H1 (cell line): ENCODE measurements around the gene TCAP. TPM values are rescaled to one million over a fixed set of nuclear protein-coding genes. Genes with fewer than 3 reads are reported as not detected.

Experiments
- CTCF ChIA-PET: fragments of 300-600 bp; sonication (Branson Sonifier 250); formaldehyde crosslinking; loops from one replicate; lab custom pipeline; 2021; ENCODE audit not compliant: partially characterized antibody; lab: Charles Lee
- POLR2A ChIA-PET: fragments of 300-600 bp; sonication (Branson Sonifier 250); formaldehyde crosslinking; loops from one replicate; lab custom pipeline; 2021; ENCODE audit warnings: inconsistent platforms; ENCODE audit not compliant: partially characterized antibody; lab: Charles Lee
- DNase-seq, 2 experiments: peaks; one replicate each; pipeline versions ENCODE4 v3.0.0 to v3.0.0-alpha.2; 2010 to 2022; ENCODE audit warnings: low spot score in 2 of 2, low read depth in 1 of 2, mixed read lengths in 1 of 2
- FAIRE-seq: peaks from 2 replicates; lab custom pipeline; 2011; peaks lifted over from hg19 to GRCh38; lab: Jason Lieb, UNC
- H2AFZ ChIP-seq: 2 replicates; pipeline ENCODE4 v1.8.1; 2012; ENCODE audit warnings: low read length, inconsistent platforms
- H2AK5ac ChIP-seq: 2 replicates; pipeline ENCODE4 v1.6.1; 2013; ENCODE audit warnings: low read depth, low read length
- H2BK120ac ChIP-seq: replicated peaks from 2 replicates; pipeline ENCODE3; 2013; ENCODE audit warnings: low read depth, low read length, inconsistent platforms
- H2BK12ac ChIP-seq: 2 replicates; pipeline ENCODE4 v1.6.1; 2013; ENCODE audit warnings: low read depth, low read length
- H2BK15ac ChIP-seq: 2 replicates; pipeline ENCODE4 v1.6.1; 2013; ENCODE audit warnings: low read length
- H2BK20ac ChIP-seq: 2 replicates; pipeline ENCODE4 v1.6.1; 2013; ENCODE audit warnings: low read length
- H2BK5ac ChIP-seq: 2 replicates; pipeline ENCODE4 v1.6.1; 2013; ENCODE audit warnings: low read depth, low read length
- H3K14ac ChIP-seq: 2 replicates; pipeline ENCODE4 v1.6.1; 2013; ENCODE audit warnings: inconsistent platforms; ENCODE audit not compliant: insufficient read length
- H3K18ac ChIP-seq: 2 replicates; pipeline ENCODE4 v1.6.1; 2013; ENCODE audit warnings: low read length; ENCODE audit errors: extremely low read depth
- H3K23ac ChIP-seq: 2 replicates; pipeline ENCODE4 v1.6.1; 2013; ENCODE audit warnings: inconsistent platforms; ENCODE audit not compliant: insufficient read length
- H3K23me2 ChIP-seq: 2 replicates; pipeline ENCODE4 v1.6.1; 2013; ENCODE audit warnings: low read depth, low read length
- H3K27ac ChIP-seq: 2 replicates; pipeline ENCODE4 v1.6.1; 2011; ENCODE audit warnings: low read depth, low read length, inconsistent platforms
- H3K27me3 ChIP-seq, 4 experiments: replicated peaks in 1 of 4; 1 replicate in 1 of 4; 2 replicates in 3 of 4; pipeline versions ENCODE4 v1.6.1 to v1.8.1; 2011 to 2013; ENCODE audit warnings: low read length in 3 of 4, mild to moderate bottlenecking in 3 of 4, inconsistent platforms in 2 of 4, mixed read lengths in 2 of 4, moderate library complexity in 1 of 4; ENCODE audit not compliant: control insufficient read depth in 3 of 4, insufficient read depth in 3 of 4; ENCODE audit errors: extremely low read depth in 1 of 4
- H3K36me3 ChIP-seq, 4 experiments: 2 replicates each; pipeline versions ENCODE4 v1.6.1 to v1.8.1; 2011 to 2013; ENCODE audit warnings: mild to moderate bottlenecking in 4 of 4, low read length in 3 of 4, moderate library complexity in 2 of 4, control low read depth in 1 of 4, inconsistent platforms in 1 of 4; ENCODE audit not compliant: insufficient read depth in 4 of 4, control insufficient read depth in 2 of 4
- H3K4ac ChIP-seq: replicated peaks from 2 replicates; pipeline ENCODE3; 2013; ENCODE audit warnings: low read length, low read depth, mixed read lengths, inconsistent platforms; ENCODE audit not compliant: insufficient read length
- H3K4me1 ChIP-seq, 4 experiments: replicated peaks in 1 of 4; 1 replicate in 1 of 4; 2 replicates in 3 of 4; pipeline versions ENCODE4 v1.6.1 to v1.8.1; 2011 to 2013; ENCODE audit warnings: low read length in 3 of 4, inconsistent platforms in 2 of 4, mixed read lengths in 1 of 4; ENCODE audit not compliant: insufficient read depth in 4 of 4, control insufficient read depth in 3 of 4
- H3K4me2 ChIP-seq, 2 experiments: 2 replicates each; pipeline versions ENCODE4 v1.6.1 to v1.8.1; 2011 to 2013; ENCODE audit warnings: low read depth in 2 of 2, low read length in 2 of 2, control low read depth in 1 of 2, inconsistent platforms in 1 of 2, mild to moderate bottlenecking in 1 of 2; ENCODE audit not compliant: insufficient read depth in 1 of 2
- H3K4me3 ChIP-seq, 4 experiments: fragments of 200-600, 300-600 bp in 1 of 4; sonication (generic), shearing (Covaris generic), sonication (Bioruptor Twin) in 1 of 4; 2 replicates each; pipeline versions ENCODE4 v1.5.1 to v1.8.1; 2011 to 2016; ENCODE audit warnings: low read length in 4 of 4, low read depth in 3 of 4, control low read depth in 2 of 4, inconsistent platforms in 2 of 4, mild to moderate bottlenecking in 2 of 4, mixed read lengths in 1 of 4, moderate library complexity in 1 of 4; ENCODE audit not compliant: insufficient read depth in 2 of 4; ENCODE audit errors: extremely low read depth in 1 of 4
- H3K56ac ChIP-seq: replicated peaks from 2 replicates; pipeline ENCODE3; 2013; ENCODE audit warnings: low read depth, mild to moderate bottlenecking, mixed read lengths, low read length, inconsistent platforms; ENCODE audit not compliant: insufficient read length
- H3K79me1 ChIP-seq: 2 replicates; pipeline ENCODE4 v1.6.1; 2013; ENCODE audit warnings: low read depth, low read length, control low read depth
- H3K79me2 ChIP-seq, 2 experiments: 2 replicates each; pipeline versions ENCODE4 v1.6.1 to v1.8.1; 2012 to 2013; ENCODE audit warnings: low read length in 2 of 2, mild to moderate bottlenecking in 2 of 2, inconsistent platforms in 1 of 2; ENCODE audit not compliant: insufficient read depth in 2 of 2, control insufficient read depth in 1 of 2
- H3K9ac ChIP-seq, 4 experiments: replicated peaks in 1 of 4; 1 replicate in 1 of 4; 2 replicates in 3 of 4; pipeline versions ENCODE4 v1.6.1 to v1.8.1; 2011 to 2013; ENCODE audit warnings: low read depth in 3 of 4, low read length in 3 of 4, control low read depth in 2 of 4, mild to moderate bottlenecking in 2 of 4, moderate library complexity in 2 of 4, inconsistent platforms in 1 of 4; ENCODE audit errors: extremely low read depth in 1 of 4
- H3K9me3 ChIP-seq, 2 experiments: 2 replicates each; pipeline versions ENCODE4 v1.6.1 to v1.8.1; 2012 to 2013; ENCODE audit warnings: mild to moderate bottlenecking in 2 of 2, moderate library complexity in 2 of 2, control low read depth in 1 of 2, inconsistent platforms in 1 of 2, low read depth in 1 of 2, low read length in 1 of 2, mixed read lengths in 1 of 2; ENCODE audit not compliant: insufficient read depth in 2 of 2
- H4K20me1 ChIP-seq, 2 experiments: replicated peaks in 1 of 2; 2 replicates each; pipeline versions ENCODE3 to v1.8.1; 2011 to 2013; ENCODE audit warnings: inconsistent platforms in 2 of 2, low read length in 2 of 2, mild to moderate bottlenecking in 1 of 2; ENCODE audit not compliant: insufficient read depth in 2 of 2, control insufficient read depth in 1 of 2
- H4K5ac ChIP-seq: 2 replicates; pipeline ENCODE4 v1.6.1; 2013; ENCODE audit warnings: low read length, low read depth, mixed read lengths, inconsistent platforms; ENCODE audit not compliant: insufficient read length
- H4K8ac ChIP-seq: 2 replicates; pipeline ENCODE4 v1.8.0; 2013; ENCODE audit warnings: mild to moderate bottlenecking, moderate library complexity, low read length, inconsistent platforms; ENCODE audit not compliant: insufficient read depth; ENCODE audit errors: extremely low read depth
- H4K91ac ChIP-seq: replicated peaks from 2 replicates; pipeline ENCODE3; 2013; ENCODE audit warnings: low read length, mixed read lengths, inconsistent platforms; ENCODE audit not compliant: insufficient read length
- CHD1 ChIP-seq: IDR thresholded peaks from 2 replicates; pipeline ENCODE4 v1.6.1; 2012; ENCODE audit warnings: low read depth, low read length, improper control_type of control experiment
- GABPA ChIP-seq: IDR thresholded peaks from 2 replicates; pipeline ENCODE4 v1.6.1; 2011; ENCODE audit warnings: mild to moderate bottlenecking, low read length, moderate library complexity, borderline replicate concordance; ENCODE audit not compliant: insufficient read depth
- HDAC6 ChIP-seq: IDR thresholded peaks from one replicate; pipeline ENCODE4 v1.7.1; 2012; ENCODE audit warnings: low read depth, mild to moderate bottlenecking, inconsistent platforms, low read length, moderate library complexity
- KDM5A ChIP-seq: fragments of 200-600 bp; IDR thresholded peaks from 2 replicates; pipeline ENCODE4 v1.7.1; 2012; ENCODE audit warnings: mild to moderate bottlenecking, low read length, inconsistent platforms, mixed read lengths
- MAFK ChIP-seq: IDR thresholded peaks from 2 replicates; pipeline ENCODE4 v1.6.1; 2012; ENCODE audit warnings: low read depth, mild to moderate bottlenecking, improper control_type of control experiment, low read length
- RFX5 ChIP-seq: IDR thresholded peaks from 2 replicates; pipeline ENCODE4 v1.6.1; 2011; ENCODE audit warnings: low read depth, low read length, improper control_type of control experiment, borderline replicate concordance
- SP1 ChIP-seq: IDR thresholded peaks from 2 replicates; pipeline ENCODE4 v1.6.1; 2011; ENCODE audit warnings: low read depth, low read length
- TAF1 ChIP-seq: IDR thresholded peaks from 2 replicates; pipeline ENCODE4 v1.6.1; 2011; ENCODE audit warnings: mild to moderate bottlenecking, low read depth, low read length
- TAF7 ChIP-seq: optimal IDR thresholded peaks from 2 replicates; pipeline ENCODE3; 2011; ENCODE audit warnings: low read depth, mild to moderate bottlenecking, inconsistent platforms, low read length, moderate library complexity, borderline replicate concordance
- USF2 ChIP-seq: IDR thresholded peaks from 2 replicates; pipeline ENCODE4 v1.6.1; 2011; ENCODE audit warnings: low read length, improper control_type of control experiment
- YY1 ChIP-seq: IDR thresholded peaks from 2 replicates; pipeline ENCODE4 v1.6.1; 2011; ENCODE audit warnings: low read depth, mild to moderate bottlenecking, low read length
- WGBS, 2 experiments: shearing (Covaris generic) in 1 of 2; methylation state at CpG; one replicate each; pipeline versions ENCODE4 v1.1.6 to v1.1.7; 2013 to 2015; ENCODE audit warnings: low lambda C conversion rate in 2 of 2, mixed read lengths in 2 of 2, inconsistent platforms in 1 of 2, low coverage in 1 of 2, missing lambda C conversion rate in 1 of 2; ENCODE audit not compliant: insufficient replicate concordance in 2 of 2, insufficient coverage in 1 of 2, insufficient read length in 1 of 2; ENCODE audit errors: extremely low coverage in 1 of 2, missing lambda C conversion rate in 1 of 2; 5-methylcytosine and 5-hydroxymethylcytosine counted together
- polyA plus RNA-seq, 7 experiments: library from polyadenylated mRNA; depleted of rRNA in 3 of 7; stranded (reverse) in 5 of 7; unstranded in 2 of 7; fragments of >200 nt in 5 of 7; fragments of 200-250 nt in 2 of 7; gene quantifications; 1 replicate in 5 of 7; 2 replicates in 1 of 7; 4 replicates in 1 of 7; pipeline versions ENCODE4 v1.2.1 to v1.2.3, GENCODE V29; 2011 to 2013; ENCODE audit warnings: missing spikeins in 2 of 7, mixed read lengths in 2 of 7
- total RNA-seq: library from RNA; stranded (reverse); fragmentation: NEBNext Ultra II Directional; extraction: Animal tissue kit (Norgen Biotek cat#: 25700); gene quantifications from 2 replicates; pipeline ENCODE4 v1.2.1, GENCODE V29; 2021

The TCAP gene
- total and polyA plus RNA-seq, 2 of the 8 experiments (the other 6 are each of a cell fraction or from before 2014, with no cell fraction given): 0.82 to 1.4 TPM

- CTCF ChIA-PET: interaction anchor here (1.2 to 49.2 kb wide), 7 partner anchors 7 to 474 kb away, joined by 3 to 1885 read pairs (median 9); partner anchors contain the start of genes ERBB2, PGAP3, PNMT and PPP1R1B
- H3K79me2 ChIP-seq: peaks cover 0 to 18% of the 10 kb centered on the region in 2 experiments; a peak in 1 of 4 replicates
- no peak overlapping the region for H2BK12ac ChIP-seq
- TF ChIP-seq GABPA: no peak
- no peak for TF ChIP-seq MAFK
- TF ChIP-seq SP1: no peak
- no peak for TF ChIP-seq HDAC6
- TF ChIP-seq USF2: no peak
- TF ChIP-seq YY1: no peak
- TF ChIP-seq TAF1: no peak
- TF ChIP-seq KDM5A: no peak
- TF ChIP-seq TAF7: no peak
- no peak for TF ChIP-seq RFX5
- TF ChIP-seq CHD1: no peak
Measured at GRCh38 chr17:39648616-39649366, 16.4 kb upstream of the TCAP start.

More at GRCh38 chr17:39648616-39649366, 16.4 kb upstream of the TCAP start:
- POLR2A ChIA-PET: interaction anchor here (1.4 to 7.7 kb wide), 4 partner anchors 9 to 39 kb away, joined by 4 to 39 read pairs (median 18); partner anchors contain the start of gene PGAP3
- Histone ChIP-seq H3K36me3 (no peaks in the 10 kb centered on the region), H3K4me3 (no peak overlapping the region), H3K4ac (no peak overlapping the region), H4K8ac (no peak overlapping the region), H3K23ac (no peak overlapping the region), H2BK20ac (0 out of 2 replicates have a peak overlapping the region, but pooled peaks have one; percentile 50), H3K14ac (no peak overlapping the region), H3K27me3 (no peaks in the 10 kb centered on the region), H2BK5ac (peak overlapping the region; percentile 2; the same call in 1 of the 2 replicates), H2BK120ac (no peak overlapping the region), H4K20me1 (peaks cover 1 to 6% of the 10 kb centered on the region in 2 experiments), H3K9me3 (no peaks in the 10 kb centered on the region), H2AFZ (no peak overlapping the region), H3K79me1 (peaks cover 7% of the 10 kb centered on the region), H3K18ac (no peak overlapping the region), H4K5ac (no peak overlapping the region), H4K91ac (no peak overlapping the region), H3K4me2 (no peak overlapping the region), H3K23me2 (no peaks in the 10 kb centered on the region; the same call in none of the 2 replicates), H3K27ac (no peak overlapping the region), H2BK15ac (no peak overlapping the region), H3K56ac (no peak overlapping the region), H3K9ac (no peak overlapping the region; a peak in 1 of 7 replicates), H2AK5ac (no peak overlapping the region), H3K4me1 (peaks cover 11 to 28% (median 24%) of the 10 kb centered on the region in 4 experiments)
- 88% methylated on average over 14 of the region's 15 CpGs; no CpG with 5 or more reads in 1 of the 2 experiments for WGBS, 2 experiments
- FAIRE-seq (no peak), DNase-seq (no peak)
